SW 1271 (cell line): ENCODE data around the gene IRF5.
"Not testable (repeated sequence)": the region's sequence is repeated elsewhere in the genome, so short reads cannot be mapped to it uniquely, and the experiment has no call there.

Experiments used
- DNase-seq, 2 experiments: peaks; one replicate each; lab custom pipeline; 2025; lab: John Stamatoyannopoulos, UW

The IRF5 gene

DNA sequence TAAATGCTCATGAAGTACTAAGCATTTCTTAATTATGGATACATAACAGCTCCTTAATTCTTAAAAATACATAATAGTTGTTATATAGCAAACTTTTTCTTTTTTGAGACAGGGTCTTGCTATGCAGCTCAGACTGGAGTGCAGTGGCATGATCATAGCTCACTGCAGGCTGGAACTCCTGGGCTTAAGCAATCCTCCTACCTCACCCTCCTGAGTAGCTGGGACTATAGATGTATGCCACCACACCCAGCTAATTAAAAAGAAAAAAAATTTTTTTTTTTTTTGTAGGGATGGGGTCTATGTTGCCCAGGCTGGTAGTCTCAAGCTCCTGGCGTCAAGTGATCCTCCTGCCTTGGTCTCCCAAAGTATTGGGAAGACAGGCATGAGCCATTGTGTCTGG lies 30.9 kb downstream of the IRF5 start:
- no peak for DNase-seq

GRCh38 chr7:128974241-128974934 lies 36.7 kb downstream of the IRF5 start:
- DNase-seq = no peak

GRCh38 chr7:128982105-128982504 lies 44.4 kb downstream of the IRF5 start:
- no peak for DNase-seq

- no peak for DNase-seq
Observed at GRCh38 chr7:128985660-128986059, 47.9 kb downstream of the IRF5 start.

DNA sequence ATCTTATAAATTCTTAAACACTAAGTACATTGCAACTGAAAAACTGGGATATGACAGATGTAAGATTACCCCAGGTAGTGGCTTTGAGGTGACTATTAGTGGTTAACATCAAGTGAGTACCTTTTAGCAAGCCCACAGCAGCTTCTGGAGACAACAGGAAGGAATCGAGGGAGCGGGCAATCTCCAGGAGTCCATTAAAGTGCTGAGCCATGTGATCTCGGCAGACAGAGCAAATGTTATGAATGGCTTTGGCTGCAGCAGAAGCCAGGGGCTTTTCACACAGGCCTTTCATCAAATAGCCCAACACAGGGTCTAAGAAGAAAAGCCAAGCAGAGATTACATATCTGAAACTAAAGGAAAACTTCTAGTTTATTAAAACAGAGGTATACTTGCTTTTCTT lies 48.9 kb downstream of the IRF5 start:
- DNase-seq = no peak

DNA sequence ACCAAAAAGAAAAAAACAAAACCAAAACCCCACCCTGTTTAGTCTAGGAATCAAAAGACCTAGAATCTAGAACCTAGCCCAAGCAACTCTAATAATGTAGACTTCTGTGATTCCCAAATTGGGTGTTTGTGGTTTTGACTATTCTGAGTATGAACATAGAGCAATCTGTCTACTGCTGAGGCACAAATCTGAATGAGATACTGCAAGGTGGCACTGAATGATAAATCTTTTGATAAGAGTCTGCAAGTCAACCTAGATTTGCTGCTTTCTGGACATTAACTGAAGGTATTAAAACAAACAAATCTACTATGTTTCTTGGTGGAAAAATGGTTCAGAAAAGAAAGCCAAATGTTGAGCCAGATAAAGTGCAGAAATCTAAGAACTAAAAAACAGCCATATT lies 50.6 kb downstream of the IRF5 start:
- DNase-seq = no peak

DNA sequence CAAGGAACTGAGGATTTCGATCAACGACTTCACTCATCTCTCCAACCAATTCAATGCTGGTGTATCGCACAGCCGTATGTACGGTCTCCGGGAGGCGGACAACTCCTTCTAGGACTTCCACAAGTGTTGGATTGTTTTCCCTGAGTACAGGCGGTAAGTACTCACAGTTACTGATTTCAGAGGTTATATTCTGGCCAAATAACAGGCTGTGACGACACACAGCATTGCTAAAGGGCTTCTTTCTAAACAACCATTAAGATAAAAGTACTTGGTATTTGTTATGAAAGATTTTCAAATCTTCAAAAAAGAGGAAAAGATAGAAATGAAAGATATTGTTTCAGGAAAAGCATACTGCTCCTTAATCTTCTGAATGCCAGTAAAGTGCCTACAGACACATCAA lies 52.2 kb downstream of the IRF5 start:
- no peak for DNase-seq

DNA sequence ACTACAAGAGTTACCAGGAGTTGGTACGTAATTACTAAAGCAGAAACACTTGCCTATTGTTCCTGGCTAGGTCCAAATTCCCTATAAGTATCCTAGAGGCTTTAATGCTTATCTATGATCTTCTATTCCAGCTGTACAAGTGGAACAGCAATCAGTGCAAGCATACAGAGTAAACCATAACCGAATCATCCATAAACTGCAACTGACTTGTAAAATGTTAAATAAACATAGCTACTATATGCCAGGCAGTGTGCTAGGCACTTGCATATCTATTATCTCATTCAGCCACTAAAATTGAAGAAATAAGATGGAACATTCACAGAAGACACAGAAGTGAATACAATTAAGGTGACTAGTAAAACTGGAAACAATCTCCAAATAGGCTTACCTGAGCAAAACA lies 55.7 kb downstream of the IRF5 start:
- no peak for DNase-seq

DNA sequence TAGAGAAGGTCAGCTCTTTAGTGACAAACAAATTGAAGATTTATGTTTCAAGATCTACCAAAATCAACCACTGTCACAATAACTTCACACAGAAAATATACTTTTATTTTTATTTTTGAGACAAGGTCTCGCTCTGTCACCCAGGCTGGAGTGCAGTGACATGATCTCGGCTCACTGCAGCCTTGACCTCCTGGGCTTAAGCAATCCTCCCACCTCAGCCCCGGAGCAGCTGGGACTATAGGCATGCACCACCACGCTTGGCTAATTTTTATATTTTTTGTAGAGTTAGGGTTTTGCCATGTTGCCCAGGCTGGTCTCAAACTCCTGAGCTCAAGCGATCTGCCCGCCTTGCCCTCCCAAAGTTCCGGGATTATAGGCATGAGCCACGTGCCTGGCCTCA lies 56.8 kb downstream of the IRF5 start:
- DNase-seq = not testable (repeated sequence)

DNA sequence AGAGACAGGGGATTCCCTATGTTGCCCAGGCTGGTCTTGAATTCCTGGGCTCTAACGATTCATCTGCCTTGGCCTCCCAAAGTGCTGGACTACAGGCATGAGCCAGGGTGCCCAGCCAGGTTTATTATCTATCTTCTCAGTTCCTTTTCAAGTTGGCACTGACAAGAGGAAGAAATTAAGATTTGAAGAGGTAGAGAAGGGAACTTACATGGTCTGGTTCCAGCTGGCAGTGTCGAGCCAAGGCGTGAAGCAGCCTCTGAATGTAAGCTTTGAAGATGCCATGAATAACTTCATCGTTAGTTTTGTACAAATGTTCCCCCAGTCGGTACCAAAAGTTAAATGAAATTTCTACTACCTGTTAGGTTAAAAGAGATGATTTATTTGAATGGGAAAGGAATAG lies 59.5 kb downstream of the IRF5 start:
- DNase-seq = no peak
